GM18498 (cell line): Measurements from ENCODE around the gene GOLPH3.
A peak's percentile ranks its signal among the peaks of the same experiment; 100 is the strongest.
"Not testable (repeated sequence)": the region's sequence is repeated elsewhere in the genome, so short reads cannot be mapped to it uniquely, and the experiment has no call there.

Experiments
- ATAC-seq: cut with Tn5 transposase; IDR thresholded peaks from one replicate; pipeline ENCODE4 v1.9.1; 2021; ENCODE audit warnings: mild to moderate bottlenecking, moderate library complexity; ENCODE audit not compliant: unreplicated experiment

Gene GOLPH3

GRCh38 chr5:32174011-32174870 lies at the start of gene GOLPH3:
Gene GOLPH3 (minus strand): TSS chr5:32174319. CDS start chr5:32174034, 285 bp downstream.
- ATAC-seq, result peak; percentile 87

DNA sequence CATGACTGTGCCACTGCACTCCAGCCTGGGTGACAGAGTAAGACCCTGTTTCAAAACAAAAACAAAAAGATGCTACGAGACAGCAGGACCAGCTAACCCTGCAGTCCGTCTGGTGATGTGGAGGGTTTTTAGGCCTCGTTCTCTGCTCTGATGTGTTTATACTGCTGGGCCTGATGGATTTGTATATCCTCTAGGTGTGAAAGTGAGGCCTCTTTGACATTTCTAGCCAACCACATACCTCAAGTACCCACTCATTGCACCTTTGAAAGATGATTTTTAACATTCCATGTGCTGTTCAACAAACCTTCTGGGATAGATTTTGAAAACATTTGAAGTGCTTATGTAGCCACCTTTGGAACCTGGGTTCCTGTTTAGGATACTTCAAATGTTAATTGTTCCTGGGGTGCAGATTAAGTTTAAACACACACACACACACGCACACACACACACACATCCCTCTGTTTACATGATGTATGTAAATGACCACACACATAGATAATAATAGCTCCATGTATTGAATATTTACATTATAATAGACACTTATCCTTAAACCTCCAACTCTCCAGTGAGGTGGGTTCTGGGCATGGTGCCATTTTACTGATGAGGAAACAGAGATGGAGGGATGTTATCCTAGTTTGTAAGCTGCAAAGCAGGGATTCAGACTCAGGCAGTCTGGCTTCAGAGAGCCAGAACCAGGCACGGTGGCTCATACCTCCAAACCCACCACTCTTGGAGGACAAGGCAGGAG lies 48.8 kb upstream of the GOLPH3 start:
- no peak for ATAC-seq

GRCh38 chr5:32217886-32218396 lies 43.8 kb upstream of the GOLPH3 start:
- ATAC-seq, result no peak

- not testable (repeated sequence) for ATAC-seq
Measured at GRCh38 chr5:32214344-32214743, 40.2 kb upstream of the GOLPH3 start.

GRCh38 chr5:32210151-32210550 lies 36.0 kb upstream of the GOLPH3 start:
- no peak for ATAC-seq

DNA sequence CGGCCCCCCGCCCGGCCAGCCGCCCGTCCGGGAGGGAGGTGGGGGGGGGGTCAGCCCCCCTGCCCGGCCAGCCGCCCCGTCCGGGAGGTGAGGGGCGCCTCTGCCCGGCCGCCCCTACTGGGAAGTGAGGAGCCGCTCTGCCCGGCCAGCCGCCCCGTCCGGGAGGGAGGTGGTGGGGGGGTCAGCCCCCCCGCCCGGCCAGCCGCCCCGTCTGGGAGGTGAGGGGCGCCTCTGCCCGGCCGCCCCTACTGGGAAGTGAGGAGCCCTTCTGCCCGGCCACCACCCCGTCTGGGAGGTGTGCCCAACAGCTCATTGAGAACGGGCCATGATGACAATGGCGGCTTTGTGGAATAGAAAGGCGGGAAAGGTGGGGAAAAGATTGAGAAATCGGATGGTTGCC lies 34.7 kb upstream of the GOLPH3 start:
- ATAC-seq, result not testable (repeated sequence)

DNA sequence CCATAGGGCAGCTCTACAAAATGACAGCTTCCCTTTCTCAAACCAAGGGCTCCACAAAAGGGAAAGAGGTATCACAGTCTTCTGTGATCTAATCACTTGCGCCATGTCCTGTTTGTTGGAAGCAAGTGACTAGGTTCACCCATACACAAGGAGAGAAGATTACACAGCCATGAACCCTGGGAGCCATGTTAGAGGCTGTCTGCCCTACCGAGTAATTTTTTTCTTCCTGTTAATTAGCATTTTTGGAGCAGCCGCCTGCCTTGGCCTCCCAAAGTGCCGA lies 33.2 kb upstream of the GOLPH3 start:
- no peak for ATAC-seq

- peak; percentile 34 for ATAC-seq
Measured at GRCh38 chr5:32206509-32207354, 32.6 kb upstream of the GOLPH3 start.

DNA sequence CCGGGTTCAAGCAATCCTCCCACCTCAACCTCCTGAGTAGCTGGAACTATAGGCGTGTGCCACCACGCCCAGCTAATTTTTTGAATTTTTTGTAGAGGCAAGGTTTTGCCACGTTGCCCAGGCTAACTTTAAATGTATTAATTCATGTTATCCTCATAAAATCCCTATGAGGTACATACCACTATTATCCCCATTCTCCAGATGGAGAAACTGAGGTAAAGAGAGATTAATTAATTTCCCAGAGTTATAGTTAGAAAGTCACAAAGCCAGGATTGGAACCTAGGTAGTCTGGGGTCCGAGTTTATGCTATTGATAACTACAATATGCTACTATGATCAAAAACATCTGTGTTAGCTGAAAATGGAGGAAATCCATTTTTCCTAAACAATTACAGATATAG lies 31.9 kb upstream of the GOLPH3 start:
- no peak for ATAC-seq

DNA sequence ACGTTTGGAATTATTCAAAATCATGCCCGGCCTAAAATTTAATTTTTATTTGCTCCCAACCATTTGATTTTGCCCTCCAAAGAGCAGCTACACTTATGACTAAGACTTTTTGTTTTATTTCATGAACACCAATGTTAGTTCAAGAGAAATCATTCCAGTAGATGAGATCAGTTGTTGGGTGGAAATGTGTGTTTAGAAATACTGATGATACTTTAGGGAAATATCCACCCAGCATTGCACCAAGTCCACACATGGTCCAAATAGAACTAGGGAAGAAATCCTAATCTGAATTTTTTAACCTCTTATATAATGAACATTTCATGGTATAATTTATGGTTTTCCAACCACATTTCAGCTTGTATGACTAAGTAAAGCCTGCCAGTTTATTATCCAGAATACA lies 28.3 kb upstream of the GOLPH3 start:
- no peak for ATAC-seq

DNA sequence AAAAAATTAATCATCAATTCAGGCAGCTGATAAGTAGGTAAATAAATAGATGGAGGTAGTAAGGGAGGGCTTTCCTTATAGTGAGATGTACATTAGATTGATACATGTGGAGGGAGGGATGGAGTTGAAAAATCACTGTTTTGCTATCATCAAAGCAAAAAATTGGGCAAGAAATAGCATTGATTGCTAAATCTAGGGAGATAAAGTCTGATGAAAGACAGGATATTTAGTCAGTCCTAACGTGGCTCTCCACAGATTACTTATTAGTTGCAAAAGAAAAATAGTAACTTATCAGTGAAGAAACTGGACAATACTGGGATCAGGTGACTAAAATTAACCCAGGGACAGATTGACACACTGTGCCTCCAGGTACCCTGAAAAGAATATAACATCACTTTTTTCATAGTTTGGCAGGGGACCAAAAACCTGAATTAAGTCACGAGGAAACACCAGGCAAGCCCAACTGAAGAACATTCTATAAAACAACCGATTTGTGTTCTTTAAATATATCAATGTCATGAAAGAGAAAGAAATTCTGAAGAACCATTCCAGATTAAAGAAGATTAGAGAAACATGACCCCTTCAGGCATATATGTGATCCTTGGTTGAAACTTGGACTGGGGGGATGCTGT lies 27.1 kb upstream of the GOLPH3 start:
- no peak for ATAC-seq

DNA sequence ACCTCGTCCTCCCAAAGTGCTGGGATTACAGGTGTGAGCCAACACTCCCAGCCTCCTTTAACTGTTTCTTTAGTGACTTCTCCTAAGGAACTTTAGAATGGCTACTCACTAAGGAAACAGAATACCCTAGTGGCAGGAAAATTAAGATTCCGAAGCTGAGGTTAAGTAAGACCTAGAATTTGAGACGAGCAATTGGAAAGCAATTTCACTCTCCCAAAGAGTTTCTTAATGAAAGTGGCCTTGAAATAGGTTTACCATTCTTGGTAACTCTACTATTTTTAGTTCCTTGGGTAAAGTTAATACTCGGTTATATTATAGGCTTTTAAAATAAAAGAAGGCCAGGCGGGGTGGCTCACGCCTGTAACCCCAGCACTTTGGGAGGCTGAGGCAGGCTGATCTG lies 22.9 kb upstream of the GOLPH3 start:
- no peak for ATAC-seq

- ATAC-seq, result no peak
Measured at GRCh38 chr5:32195265-32195664, 21.1 kb upstream of the GOLPH3 start.

DNA sequence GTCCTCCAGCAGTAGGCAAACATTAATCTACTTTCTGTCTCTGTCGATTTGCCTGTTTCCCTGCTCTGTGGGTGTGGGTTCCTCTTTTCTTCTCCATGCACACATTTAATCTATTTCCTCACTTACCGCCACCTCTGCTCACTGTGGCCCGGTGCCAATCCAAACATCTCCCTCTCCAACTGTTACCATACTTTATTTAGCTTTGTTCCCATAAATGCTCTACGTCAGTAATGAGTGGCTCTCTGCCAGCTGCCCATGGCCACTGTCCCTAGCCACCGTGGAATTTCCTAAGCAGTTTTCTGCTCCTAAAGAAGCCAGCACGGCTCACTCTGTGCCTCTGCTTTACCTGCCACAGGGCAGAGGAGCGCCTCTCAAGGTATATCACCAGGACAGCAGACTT lies 19.5 kb upstream of the GOLPH3 start:
- peak; percentile 76 for ATAC-seq

DNA sequence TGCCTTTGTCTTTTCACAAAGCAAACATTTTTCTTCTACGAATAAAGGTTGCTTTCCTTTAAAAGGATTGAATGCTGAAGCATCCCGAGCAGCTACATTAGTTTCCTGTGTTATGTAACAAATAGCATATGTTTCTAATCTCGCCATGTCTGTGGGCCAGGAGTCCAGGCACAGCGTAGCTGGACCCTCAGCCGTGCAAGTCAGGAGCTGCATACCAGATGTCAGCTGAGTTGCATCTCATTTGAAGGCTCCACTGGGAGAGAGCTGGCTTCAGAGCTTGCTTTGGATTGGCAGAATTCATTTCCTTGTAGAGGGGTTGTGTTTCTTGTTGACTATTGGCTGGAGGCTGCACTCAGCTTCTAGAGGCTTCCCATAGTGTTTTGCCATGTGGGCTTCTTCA lies 16.0 kb upstream of the GOLPH3 start:
- no peak for ATAC-seq

DNA sequence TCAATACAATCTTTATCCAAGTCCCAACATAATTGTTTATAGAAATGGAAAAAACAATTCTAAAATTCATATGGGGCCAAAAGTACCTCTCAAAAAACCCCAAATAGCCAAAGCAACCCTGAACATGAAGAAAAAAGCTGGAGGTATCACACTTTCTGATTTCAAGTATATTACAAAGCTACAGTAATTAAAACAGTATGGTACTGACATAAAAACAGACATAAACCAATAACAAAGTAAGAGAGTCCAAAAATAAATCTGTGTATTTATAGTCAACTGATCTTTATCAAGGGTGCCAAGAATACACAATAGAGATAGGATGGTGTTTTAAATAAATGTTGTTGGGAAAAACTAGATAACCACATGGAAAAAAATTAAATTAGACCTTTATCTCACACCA lies 13.6 kb upstream of the GOLPH3 start:
- ATAC-seq, result no peak

DNA sequence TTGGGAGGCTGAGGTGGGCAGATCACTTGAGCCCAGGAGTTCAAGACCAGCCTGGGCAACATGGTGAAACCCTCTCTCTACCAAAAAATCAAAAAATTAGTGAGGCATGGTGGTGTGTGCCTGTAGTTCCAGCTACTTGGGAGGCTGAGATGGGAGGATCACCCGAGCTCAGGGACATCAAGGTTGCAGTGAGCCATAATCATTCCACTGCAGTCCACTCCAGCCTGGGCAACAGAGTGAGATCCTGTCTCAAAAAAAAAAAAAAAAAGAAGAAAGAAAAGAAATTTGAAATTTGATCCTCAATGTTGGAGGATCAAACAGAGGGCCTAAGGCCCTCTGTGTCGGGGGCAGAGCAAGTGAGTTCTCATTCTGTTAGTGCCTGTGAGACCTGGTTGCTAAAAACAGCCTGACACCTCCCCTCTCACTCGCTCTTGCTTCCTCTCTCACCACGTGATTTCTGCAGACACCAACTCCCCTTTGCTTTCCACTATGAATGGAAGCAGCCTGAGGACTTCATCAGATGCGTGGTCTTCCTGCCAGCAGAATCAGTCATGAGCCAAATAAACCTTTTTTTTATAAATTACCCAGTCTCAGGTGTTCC lies 8.4 kb upstream of the GOLPH3 start:
- peak; percentile 86 for ATAC-seq

DNA sequence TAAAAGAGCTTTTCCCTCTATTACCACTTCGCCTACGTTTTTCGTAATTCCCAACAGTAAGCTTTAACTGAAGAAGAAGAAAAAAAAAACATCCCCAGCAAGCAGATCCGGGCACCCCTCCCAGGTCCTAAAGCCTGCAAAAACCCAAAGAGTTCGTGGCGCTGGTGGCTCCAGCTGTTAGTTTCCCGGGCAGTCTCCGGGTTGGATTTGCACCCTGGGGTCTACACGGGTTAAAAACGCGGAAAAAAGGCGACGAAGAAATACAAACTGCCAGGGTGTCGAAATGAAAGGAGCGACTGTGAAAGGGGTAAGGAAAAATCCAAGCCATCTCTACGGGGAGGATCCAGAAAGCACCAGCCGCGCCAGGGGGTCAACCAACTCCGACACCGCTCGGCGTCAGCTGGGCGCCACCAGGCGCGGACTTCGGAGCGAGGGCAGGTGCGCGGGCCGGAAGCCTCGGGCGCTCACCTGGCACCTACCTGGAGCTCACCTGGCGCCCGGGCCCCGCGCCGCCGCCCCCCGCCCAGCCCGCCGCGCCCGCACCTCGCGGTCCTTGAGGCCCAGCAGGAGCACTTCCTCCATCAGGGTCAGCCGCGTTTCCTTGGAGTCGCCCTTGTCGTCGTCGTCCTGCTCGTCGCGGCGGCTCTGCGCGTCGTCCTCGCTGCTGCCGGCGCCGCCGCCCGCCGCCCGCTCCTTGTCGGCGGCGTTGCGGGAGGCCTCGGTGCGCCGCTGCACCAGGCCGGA lies 680 bp downstream of the GOLPH3 start:
- peak; percentile 27 for ATAC-seq

DNA sequence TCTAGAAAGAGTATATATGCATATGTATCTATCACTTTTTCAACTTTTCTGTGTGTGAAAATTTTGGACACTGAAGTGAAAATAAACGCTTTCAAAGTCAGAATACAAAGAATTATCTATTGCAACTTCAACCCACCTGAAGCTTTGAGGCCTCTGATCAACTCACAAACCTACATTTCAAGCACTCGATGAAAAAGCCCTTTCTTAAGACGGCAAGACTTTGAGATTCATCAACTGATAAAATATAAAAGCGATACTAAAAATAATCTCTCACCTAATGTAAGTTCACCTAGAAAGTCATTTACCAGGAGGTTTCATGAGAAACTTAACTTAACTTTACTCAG lies 1.2 kb downstream of the GOLPH3 start:
- no peak for ATAC-seq
